NCI-H1694 treated with DMSO at 0.1 percent for 48 hours (cell line): ENCODE results near the gene ACTN4.

Source experiments
- DNase-seq: peaks from one replicate; lab custom pipeline; 2025; lab: John Stamatoyannopoulos, UW

The ACTN4 gene

DNA sequence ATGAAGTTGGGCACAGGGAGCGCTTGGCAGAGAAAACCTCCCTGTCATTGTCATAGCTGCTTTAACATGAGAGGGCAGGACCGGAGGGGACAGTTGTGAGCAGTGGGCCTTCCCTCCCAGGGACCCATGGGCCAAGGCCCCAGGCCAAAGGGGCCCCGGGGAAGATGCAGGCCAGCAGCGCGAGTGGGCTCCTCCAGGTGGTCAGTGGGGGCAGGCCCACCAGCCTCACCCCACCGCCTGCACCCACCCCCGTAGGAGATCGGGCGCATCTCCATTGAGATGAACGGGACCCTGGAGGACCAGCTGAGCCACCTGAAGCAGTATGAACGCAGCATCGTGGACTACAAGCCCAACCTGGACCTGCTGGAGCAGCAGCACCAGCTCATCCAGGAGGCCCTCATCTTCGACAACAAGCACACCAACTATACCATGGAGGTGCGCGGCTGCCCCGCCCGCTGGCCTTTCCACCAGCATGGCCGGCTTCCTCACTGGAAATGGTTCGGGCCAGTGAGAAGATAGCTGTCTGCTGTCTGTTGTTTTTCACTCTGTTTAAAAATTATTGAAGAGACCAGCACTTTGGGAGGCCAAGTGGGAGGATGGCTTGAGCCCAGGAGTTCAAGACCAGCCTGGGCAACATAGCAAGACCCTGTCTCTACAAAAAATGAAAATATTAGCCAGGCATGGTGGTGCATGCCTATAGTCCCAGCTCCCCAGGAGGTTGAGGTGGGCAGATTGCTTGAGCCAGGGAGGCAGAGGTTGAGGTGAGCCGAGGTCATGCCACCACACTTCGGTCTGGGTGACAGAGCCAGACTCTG lies 78.2 kb downstream of the ACTN4 start:
- DNase-seq, result no peak

DNA sequence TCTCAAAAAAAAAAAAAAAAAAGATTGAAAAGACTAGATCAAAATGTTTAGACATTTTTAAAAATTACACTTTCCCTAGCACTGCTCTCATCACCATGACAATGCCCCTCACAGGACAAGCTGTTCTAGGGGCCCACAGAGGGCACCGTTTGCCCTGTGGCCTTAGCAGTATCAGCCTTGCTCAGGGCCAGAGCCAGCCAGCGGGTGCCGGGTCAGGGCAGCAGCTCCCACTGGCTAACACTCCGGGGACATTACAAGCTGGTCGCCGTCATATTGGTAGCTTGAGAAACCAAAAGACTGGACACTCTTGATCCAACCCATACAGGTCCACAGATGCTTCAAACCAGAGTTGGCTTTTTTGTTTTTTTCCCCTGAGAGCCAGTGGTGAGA lies 78.8 kb downstream of the ACTN4 start:
- DNase-seq, result no peak

DNA sequence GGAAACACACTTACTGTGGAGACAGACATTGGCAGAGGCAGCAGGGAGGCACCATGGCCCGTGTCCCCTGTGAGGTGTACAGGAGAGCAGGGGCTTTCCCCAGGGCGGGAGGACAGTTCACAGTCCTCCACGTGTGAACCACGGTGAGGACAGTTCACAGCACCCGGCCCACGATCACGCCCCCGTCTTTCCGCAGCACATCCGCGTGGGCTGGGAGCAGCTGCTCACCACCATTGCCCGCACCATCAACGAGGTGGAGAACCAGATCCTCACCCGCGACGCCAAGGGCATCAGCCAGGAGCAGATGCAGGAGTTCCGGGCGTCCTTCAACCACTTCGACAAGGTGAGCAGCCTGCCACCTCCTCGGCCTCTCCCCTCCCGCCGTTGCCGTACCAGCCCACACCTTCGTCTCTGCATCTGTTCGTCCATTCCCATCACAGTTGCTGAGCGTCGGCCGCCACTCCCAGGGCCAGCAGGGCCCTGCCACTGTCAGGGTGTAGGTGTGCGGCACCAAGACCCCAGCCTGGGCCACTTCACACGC lies 79.4 kb downstream of the ACTN4 start:
- no peak for DNase-seq

DNA sequence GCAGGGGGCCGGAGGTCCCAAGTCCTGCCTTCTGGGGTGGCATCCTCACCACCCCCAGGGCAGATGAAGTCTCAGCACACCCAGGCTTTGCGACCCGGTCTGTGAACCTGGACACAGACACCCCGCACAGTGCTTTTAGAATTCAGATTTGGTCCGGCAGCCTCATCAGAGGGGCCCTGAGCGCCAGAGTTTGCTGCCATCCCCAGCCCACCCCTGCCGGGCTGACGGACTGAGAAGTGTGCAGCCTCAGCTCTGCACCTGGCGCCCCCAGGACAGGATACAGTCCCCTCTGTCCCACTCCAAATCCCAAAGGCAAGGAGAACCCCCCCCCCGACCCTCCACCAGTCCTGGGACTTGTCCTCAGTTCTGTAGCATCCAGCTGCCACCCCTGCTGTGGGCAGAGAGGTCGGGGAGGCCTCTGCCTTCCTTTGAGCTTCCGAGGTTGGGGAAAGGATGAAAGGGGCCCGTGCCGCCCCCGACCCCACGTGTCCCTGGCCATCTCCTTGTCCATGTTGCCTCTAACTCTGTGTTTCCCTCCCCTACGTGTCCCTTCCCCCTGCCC lies 79.9 kb downstream of the ACTN4 start:
- no peak for DNase-seq

DNA sequence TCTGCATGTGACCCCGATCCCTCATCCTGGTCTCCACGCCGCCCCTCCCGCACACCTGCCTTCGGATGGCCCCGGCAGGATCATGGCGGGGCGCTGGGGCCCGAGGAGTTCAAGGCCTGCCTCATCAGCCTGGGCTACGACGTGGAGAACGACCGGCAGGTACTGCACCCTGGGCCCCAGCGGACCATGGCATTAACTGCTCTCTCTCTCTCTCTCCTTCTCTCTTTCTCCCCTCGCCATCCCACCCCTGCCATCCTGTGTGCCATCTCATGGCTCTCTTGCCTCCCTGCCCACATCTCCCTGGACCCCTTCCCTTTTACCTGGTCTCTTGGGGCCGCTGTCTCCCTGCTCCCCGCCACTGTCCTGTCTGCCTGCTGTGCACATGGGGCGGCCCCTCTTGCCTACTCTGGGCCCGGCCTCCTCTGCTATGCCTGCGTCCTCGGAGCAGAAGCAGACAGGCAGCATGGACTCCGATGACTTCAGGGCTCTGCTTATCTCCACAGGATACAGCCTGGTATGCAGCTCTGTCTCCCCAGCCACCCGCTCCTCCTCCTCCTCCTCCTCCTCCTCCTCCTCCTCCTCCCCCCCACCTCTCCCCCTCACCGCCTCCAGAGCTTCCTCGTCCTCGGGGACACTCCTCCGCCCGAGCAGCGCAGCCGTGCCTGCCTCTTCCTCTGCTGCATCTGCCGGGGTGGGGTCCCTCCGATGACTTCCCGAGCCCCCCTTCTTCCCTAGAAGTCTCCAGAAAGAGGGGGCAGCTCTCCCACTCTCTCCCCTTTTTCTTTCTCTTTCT lies 80.6 kb downstream of the ACTN4 start:
- no peak for DNase-seq

DNA sequence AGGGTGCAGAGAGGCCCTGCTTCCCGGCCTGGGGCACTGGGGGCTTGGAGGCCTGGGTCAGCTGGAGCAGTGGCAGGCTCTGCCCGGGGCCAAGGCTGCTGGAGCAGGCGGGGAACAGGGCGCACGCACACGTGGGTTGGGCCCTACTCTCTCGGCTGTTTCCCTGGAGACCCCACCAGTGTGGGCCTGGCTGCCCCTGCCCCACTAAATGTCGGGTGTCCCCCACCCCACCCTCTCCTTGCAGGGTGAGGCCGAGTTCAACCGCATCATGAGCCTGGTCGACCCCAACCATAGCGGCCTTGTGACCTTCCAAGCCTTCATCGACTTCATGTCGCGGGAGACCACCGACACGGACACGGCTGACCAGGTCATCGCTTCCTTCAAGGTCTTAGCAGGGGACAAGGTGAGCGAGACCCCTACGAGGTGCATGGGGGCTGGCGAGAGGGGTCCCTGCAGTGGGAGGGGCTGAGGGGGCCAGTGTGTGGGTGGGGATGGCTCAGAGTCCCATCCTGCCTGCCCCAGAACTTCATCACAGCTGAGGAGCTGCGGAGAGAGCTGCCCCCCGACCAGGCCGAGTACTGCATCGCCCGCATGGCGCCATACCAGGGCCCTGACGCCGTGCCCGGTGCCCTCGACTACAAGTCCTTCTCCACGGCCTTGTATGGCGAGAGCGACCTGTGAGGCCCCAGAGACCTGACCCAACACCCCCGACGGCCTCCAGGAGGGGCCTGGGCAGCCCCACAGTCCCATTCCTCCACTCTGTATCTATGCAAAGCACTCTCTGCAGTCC lies 81.5 kb downstream of the ACTN4 start:
- DNase-seq, result no peak

DNA sequence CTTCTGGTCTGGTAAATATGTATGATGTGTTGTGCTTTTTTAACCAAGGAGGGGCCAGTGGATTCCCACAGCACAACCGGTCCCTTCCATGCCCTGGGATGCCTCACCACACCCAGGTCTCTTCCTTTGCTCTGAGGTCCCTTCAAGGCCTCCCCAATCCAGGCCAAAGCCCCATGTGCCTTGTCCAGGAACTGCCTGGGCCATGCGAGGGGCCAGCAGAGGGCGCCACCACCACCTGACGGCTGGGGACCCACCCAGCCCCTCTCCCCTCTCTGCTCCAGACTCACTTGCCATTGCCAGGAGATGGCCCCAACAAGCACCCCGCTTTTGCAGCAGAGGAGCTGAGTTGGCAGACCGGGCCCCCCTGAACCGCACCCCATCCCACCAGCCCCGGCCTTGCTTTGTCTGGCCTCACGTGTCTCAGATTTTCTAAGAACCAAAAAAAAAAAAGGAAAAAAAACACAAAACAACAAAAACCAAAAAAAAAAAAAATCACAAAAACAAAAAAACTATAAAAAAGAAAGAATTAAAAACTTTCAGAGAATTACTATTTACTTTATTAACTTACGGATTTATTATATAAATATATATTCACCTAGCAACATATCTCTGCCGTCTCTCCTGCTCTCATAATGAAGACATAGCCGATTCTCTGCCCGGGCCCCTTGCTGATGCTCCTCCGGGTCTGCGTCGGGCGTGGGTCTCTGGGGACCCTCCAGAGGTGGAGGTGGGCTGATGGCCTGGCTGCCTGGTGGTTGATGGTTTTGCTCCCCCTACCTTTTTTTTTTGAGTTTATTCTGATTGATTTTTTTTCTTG lies 82.4 kb downstream of the ACTN4 start:
- peak; percentile 21 for DNase-seq

DNA sequence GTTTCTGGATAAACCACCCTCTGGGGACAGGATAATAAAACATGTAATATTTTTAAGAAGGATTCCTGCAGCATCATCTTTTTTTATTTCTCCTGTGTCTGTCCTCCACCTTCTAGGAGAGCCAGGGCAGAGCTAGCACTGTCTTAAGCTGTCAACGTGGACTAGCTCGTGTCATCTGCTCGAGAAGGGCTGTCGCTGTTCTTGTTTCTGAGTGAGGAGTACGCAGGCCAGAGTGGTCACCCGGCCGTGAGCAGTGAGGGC lies 83.0 kb downstream of the ACTN4 start:
- DNase-seq, result no peak

DNA sequence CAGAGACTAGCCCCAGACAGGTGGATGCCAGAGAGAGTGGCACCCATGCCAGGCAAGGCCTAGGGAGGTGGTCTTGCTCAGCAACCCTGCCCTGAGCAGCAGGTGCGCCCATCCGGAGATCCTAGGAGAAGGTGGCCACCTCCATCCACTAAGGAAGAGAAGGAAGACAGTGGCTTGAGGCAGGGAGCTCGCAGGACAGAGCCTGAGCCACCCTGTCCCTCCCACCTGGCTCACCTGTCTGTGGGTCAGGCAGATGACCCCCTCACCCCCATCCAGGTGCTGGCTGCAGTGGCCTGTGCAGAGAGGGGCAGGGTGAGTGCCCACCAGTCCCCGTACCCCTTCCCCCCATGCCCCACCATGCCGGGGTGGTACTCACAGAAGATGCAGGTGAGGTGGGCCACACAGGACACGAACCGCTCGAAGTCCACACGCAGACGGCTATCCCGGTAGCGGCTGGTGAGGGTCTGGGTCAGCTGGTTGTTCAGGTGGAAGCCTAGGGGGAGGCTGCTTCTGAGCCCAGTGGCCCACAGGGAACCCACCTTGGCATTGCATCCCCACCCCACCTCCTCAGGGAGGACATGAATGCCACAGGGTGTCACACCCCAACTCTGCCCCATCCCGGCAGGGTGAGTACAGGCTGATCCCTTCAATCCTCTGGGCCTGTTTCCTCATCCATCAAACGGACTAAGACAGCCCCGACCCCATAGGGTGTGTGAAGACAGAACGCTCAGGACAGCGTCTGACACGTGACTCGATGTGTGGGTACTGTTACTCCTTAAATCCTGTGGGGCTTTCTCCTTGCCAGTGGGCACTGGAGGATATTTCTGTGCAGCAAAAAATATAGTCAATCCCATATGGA lies 83.5 kb downstream of the ACTN4 start:
- DNase-seq, result no peak

DNA sequence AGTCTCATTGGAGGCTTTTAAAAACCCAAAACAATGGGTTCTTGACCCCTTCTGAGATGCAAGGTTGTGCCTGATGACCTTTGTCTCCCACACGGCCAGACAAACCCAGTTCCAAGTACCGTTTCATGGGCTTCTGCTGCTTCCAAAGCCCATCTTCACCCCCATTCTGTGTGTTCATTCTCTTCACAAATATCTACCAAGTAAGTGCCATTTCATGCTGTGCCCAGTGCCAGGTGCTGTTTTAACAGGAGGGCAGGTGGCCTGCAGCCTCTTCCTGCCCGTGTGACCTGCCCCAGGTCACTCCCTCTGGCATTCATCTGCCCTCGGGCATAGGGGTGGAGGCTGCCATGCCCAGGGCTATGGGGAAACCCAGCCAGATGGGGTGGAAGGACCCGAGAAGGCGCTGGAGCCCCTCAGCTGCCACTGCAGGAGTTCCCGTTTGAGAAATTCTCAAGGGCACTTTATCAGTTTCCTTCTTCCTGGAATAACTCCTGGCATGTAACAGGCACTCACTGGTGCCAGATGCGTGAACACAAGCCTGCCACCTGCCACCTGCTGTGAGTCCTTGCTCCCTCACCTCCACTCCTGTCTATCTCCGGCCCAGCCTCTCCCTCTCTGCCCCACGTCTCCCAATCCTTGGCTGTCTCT lies 84.3 kb downstream of the ACTN4 start:
- DNase-seq, result no peak

DNA sequence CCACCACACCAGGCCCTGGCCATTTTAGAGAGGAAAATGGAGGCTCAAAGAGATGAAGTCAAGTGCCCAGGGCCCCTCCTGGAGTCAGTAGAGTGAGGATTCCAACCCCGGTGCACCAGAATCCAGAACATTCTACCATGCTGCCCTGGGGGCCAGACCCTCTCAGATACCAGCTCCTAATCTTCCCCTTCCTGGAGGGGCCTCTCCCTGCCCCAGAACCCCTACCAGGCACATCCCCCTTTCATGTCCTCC lies 85.7 kb downstream of the ACTN4 start:
- DNase-seq, result no peak

DNA sequence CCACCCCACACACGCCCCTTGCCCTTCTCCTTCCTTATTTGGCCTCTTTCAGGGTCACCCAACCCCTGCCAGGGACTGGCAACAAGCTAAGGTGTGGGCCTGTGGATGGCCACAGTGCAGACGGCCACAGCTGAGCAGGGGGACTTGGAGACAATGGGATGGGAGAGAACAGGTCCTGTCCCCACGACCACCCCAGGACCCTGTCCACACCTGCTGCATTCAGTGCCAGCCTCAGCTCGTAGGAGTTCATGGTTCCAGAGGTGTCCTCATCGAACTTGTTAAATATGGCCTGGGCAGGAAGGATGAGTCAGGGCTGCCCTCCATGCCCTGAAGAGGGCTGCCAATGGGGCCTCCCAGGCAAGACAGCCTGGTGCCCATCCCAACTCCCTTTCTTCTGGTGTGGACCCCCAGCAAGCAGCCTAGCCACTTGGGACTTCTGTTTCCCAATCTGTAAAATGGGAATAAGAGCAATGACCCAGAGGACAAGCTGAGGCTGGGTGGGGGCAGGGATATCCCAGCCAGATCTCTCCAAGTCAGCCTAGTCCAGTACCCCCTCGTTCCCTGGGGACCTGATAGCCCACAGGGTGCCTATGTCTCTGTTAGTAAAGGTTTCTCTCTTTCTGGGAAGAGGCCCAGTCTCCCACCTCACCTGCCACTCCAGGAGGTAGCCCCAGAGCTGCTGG lies 86.2 kb downstream of the ACTN4 start:
- DNase-seq, result no peak

DNA sequence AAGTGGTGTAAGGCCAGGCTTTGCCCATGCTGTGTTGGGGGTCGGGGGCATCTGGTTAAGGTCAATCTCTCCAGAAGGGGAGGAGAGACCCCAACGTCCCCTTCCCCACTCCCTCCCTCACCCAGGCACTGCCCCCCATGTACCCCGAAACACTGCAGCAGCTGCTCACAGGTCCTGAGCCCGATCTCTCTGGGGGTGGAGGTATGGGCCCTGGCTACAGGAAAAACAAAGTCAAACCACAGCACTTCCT lies 86.7 kb downstream of the ACTN4 start:
- no peak for DNase-seq

DNA sequence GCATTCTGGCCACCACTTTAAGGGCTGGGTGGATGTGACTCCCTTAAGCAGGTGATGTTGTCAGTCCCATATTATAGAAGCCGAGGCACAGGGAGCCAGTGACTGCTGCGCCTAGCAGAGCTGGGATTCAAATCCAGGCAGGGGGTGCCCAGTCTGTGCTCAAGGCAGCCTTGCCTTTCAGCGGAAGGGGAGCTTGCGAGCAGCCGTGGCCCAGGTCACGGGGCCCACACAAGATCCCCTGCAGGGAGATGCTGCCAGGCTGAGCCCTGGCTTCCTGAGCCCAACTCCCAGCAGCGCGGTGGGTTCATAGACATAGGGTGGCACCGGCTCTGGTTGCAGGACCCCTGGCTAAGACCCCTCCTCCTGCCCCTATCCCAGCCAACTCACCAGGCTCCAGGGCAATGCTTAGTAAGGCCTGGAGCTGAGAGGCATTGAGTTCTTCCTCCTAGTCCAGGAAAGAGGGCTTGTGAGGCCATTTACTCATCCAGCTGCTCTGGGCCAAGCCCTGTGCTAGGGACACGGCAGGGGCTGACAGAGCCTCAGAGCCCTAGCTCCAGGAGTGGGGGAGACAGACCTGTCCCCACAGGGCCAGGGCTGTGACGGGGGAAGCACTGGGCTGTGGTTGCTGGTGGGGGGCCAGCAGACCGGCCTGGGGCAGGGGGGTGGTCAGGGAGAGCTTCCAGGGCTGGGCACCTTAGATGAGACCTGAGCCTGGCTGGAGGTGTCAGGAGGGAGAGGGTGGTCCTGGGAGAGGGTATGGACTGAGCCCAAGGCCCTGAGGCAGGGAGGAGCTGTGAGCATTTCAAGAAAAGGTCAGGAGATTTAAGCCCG lies 87.2 kb downstream of the ACTN4 start:
- DNase-seq, result no peak

DNA sequence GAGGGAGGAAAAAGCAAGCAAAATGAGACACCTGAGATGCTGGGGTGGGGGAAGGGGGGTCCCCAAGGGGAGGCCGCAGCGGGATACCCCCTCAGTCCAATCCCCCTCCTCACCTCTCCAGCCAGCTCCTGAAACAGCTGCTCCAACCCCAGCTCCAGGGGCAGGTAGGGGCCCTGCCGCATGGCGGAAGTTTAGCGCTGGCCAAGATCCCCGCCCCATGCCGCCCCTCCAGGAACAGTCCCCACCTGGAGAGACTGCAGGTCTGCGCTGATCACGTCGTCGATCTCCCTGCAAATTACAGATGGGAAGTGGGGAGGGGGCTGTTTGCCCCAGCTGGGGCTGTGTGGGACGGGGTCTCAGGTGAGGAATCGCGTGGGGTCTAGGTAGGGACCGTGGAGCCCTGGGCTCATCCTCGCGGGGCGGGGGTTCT lies 87.8 kb downstream of the ACTN4 start:
- no peak for DNase-seq

DNA sequence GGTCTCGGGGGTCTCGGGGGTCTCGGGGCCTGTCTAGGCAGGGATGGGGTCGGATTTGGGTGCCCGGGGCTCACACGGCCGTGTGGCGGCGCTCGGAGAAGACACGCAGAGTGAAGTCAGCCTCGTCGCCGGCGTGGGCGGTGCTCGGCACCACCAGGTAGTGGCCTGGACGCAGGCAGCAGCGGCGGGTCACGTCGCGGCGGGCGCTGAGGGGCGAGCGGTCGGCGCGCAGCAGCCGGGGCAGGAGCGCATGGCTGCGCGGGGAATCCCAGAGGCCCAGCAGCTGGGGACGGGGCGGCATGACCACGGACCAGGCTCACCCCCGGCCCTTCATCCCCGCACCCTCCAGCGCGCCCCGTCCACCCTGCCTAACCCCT lies 88.6 kb downstream of the ACTN4 start:
- DNase-seq, result no peak

DNA sequence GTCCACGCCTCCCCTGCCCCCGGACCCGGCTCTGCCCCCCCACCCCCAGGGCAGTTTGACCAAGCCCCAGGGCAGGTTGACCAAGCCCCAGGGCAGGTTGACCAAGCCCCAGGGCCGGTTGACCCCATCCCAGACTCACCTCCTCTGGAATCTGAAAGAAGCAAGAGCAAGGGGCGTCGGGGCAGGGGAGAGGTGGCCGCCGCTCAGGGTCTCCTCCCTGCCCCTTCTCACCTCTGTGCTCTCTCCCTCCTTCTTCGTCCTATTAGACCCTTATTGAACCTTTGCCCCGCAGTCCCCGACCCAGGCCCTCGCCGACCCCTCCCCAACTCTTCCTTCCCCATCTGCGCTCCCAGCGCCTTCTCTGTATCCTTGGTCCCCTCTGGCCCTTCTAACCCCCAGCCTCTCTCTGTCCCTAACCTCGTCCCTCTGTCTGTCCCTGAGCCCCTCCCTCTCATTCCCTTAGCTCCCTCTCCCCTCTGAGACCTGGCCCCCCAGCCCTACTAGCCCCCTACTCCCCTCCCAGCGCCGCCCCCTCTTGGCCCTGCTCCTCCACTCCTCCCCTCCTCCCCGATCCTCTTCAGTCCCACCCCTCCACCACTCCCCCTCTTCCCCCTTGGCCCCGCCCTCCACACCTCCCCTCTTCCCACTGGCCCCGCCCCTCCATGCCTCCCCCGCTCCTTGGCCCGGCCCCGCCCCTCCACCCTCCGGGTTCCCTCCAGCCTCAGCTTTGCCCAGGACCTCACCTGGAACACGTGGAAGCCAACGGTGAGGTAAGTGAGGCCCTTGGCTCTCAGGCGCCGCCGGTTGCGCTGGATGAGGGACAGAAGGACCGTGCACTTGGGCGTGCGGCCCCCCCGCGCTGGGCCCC lies 89.2 kb downstream of the ACTN4 start:
- DNase-seq, result no peak

DNA sequence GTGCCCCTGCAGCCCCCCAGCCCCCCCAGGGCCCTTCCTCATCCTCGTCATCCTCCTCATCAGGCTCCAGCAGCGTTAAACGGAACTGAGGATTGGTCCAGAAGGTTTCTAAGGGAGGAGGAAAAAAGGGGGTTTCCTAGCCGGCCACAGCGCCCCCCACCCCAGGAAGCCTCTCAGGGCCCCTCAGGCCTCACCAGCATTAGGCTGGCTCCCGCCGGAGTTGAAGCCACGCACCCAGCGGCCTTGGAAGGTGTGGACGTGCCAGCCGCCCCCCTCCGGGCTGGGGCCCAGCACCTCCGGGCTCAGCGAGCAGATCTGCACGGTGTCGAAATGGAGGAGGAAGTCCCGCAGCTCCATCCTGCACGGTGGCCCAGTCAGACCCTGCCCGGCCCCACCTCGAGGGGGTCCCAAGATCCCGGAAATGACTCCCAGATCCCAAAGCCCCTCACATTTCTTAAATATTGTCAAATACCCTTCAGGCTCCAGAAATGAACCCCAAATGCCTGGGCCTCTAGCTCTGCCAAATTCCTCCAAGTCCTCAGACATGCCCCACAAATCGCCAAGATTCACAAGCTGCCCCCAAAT lies 89.9 kb downstream of the ACTN4 start:
- DNase-seq, result no peak
